SK-N-MC (cell line): ENCODE data around the gene CELF3.

ENCODE experiments used
- EZH2 ChIP-seq: fragments of 200-600 bp; sonication (generic); IDR thresholded peaks from one replicate; pipeline ENCODE4 v1.6.1; 2017; ENCODE audit warnings: antibody characterized with exemption
- POLR2AphosphoS5 ChIP-seq: IDR thresholded peaks from 2 replicates; pipeline ENCODE4 v1.6.1; 2012; ENCODE audit warnings: mild to moderate bottlenecking, low read depth, low read length, borderline replicate concordance

DNA sequence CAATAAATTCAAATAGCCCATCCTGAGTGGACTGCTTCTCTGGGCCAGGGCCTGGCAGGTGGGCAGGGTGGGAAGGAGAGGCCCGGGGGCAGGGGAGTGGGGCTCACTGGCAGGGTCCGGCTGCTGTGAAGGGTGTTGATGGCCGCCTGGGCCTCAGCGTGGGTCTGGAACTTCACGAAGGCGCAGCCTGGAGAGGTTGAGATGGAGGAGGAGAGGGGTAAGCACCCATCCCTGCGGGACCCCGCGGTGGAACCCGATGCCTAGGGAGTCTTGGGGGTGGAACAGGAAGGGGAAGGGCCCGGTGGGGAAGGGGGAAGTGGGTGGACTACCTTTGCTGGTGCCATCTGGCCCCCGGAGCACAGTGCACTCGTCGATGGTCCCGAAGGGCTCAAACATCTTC, 7.7 kb downstream of the CELF3 start:
- TF ChIP-seq POLR2AphosphoS5: no peak
- TF ChIP-seq EZH2: no peak
